Muscle layer of colon (tissue), 2 donors: ENCODE measurements around the gene MRE11.
A peak's percentile ranks its signal among the peaks of the same experiment; 100 is the strongest.

Experiments used
- H3K27ac ChIP-seq: one replicate; pipeline ENCODE4 v1.7.0; 2013; ENCODE audit warnings: low read depth, mild to moderate bottlenecking, low read length, moderate library complexity
- H3K27me3 ChIP-seq, 2 donors: one replicate each; pipeline ENCODE4 v1.7.0; 2013; ENCODE audit warnings: low read length in 2 of 2, mild to moderate bottlenecking in 2 of 2; ENCODE audit not compliant: insufficient read depth in 2 of 2, control insufficient read depth in 1 of 2
- H3K36me3 ChIP-seq: one replicate; pipeline ENCODE4 v1.7.0; 2013; ENCODE audit warnings: mild to moderate bottlenecking, low read length; ENCODE audit not compliant: insufficient read depth
- H3K4me1 ChIP-seq: one replicate; pipeline ENCODE4 v1.7.0; 2013; ENCODE audit warnings: mild to moderate bottlenecking, low read length; ENCODE audit not compliant: insufficient read depth
- H3K4me3 ChIP-seq, 2 donors: one replicate each; pipeline ENCODE4 v1.7.0; 2013; ENCODE audit warnings: low read length in 2 of 2, low read depth in 1 of 2, mild to moderate bottlenecking in 1 of 2, moderate library complexity in 1 of 2
- H3K9ac ChIP-seq: one replicate; pipeline ENCODE4 v1.7.0; 2013; ENCODE audit warnings: low read length
- H3K9me3 ChIP-seq: one replicate; pipeline ENCODE4 v1.7.0; 2013; ENCODE audit warnings: mild to moderate bottlenecking, low read length
- donor health status: abdominal sarcoma.
- donor health status: Adenocarcinoma of cecum.

Gene MRE11

DNA sequence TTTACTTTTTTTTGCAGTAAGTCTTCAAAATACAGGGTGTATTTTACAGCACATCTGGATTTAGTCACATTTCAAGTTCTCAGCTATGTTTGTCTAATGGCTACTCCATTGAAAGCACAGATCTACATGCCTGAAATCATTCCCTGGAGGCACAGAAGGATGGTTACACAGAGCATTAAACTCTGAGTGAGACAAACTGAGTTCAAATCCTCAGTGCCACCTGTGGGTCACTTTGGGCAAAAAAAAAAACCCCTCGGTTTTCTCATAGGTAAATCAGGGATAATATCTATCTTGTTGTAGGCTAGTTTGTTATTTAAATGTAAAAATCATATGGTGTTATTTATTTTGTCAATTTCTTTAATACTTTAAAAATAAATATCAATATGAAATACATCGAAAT is 7.9 kb upstream of the MRE11 start:
- Histone ChIP-seq H3K9me3 (no peaks in the 10 kb centered on the region), H3K4me3 (no peak overlapping the region), H3K27me3 (no peaks in the 10 kb centered on the region), H3K4me1 (no peaks in the 10 kb centered on the region), H3K27ac (no peak overlapping the region), H3K9ac (no peak overlapping the region), H3K36me3 (peaks cover 32% of the 10 kb centered on the region)

DNA sequence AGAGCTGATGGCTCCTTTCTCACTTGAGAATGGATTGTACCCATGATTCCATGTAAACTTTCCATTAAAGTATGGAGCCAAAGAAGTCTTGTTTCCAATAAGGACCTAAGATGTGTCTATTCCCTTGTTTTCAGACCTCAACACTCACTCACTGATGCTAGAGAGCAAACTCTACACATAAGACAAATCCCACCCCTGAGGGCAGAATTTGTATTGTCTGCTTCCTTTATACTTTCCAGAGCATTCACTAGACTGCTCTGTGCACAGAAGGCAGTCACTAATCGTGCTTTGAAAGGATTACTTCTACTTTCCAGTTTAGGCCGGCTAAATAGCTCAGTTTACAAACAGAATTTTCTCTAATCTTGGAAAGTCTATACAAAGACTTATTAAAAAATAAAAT is 6.5 kb upstream of the MRE11 start:
- peaks cover 33% of the 10 kb centered on the region for H3K36me3 ChIP-seq
- no peaks in the 10 kb centered on the region for H3K27me3 ChIP-seq
- no peak overlapping the region for H3K27ac ChIP-seq
- H3K9me3 ChIP-seq, result no peaks in the 10 kb centered on the region
- H3K4me1 ChIP-seq, result peaks cover 2% of the 10 kb centered on the region
- H3K9ac ChIP-seq, result no peak overlapping the region
- H3K4me3 ChIP-seq, result no peak overlapping the region

- Histone ChIP-seq H3K36me3 (peaks cover 31% of the 10 kb centered on the region), H3K4me1 (peaks cover 19% of the 10 kb centered on the region), H3K27ac (peak overlapping the region; percentile 85), H3K9me3 (no peaks in the 10 kb centered on the region), H3K4me3 (peak overlapping the region; percentile 80 to 98), H3K27me3 (no peaks in the 10 kb centered on the region), H3K9ac (peak overlapping the region; percentile 95)
These were observed 559 bp upstream of the MRE11 start for GRCh38 chr11:94494126-94494680.

GRCh38 chr11:94486068-94486467 is 7.6 kb downstream of the MRE11 start:
- no peak overlapping the region for H3K4me3 ChIP-seq

DNA sequence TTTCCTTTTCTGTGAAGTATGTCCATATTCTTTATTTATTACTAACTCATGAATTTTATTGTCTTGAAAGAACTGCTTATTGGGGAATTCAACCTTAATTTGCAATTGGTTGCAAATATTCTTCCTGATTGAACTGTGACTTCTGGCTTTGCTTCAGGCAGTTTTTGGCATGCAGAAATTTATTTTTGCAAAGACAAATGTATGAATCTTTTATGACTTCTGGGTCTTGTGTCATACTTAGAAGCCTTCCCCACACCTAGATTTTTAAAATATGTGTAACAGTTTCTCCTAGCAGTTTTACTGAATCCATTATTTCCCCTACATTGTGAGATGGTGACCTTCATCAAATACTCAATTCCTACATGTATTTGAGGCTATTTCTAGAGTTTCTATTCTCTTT is 12.3 kb downstream of the MRE11 start:
- Histone ChIP-seq H3K4me3 (no peak overlapping the region), H3K4me1 (no peaks in the 10 kb centered on the region), H3K9ac (no peak overlapping the region), H3K27me3 (no peaks in the 10 kb centered on the region), H3K9me3 (no peaks in the 10 kb centered on the region), H3K36me3 (peaks cover 21% of the 10 kb centered on the region), H3K27ac (no peak overlapping the region)

More at GRCh38 chr11:94486068-94486467, 7.6 kb downstream of the MRE11 start:
- Histone ChIP-seq H3K9me3 (no peaks in the 10 kb centered on the region), H3K9ac (no peak overlapping the region), H3K36me3 (peaks cover 31% of the 10 kb centered on the region), H3K27ac (no peak overlapping the region), H3K4me1 (no peaks in the 10 kb centered on the region), H3K27me3 (no peaks in the 10 kb centered on the region)

- Histone ChIP-seq H3K36me3 (peaks cover 23% of the 10 kb centered on the region), H3K27ac (no peak overlapping the region), H3K4me1 (no peaks in the 10 kb centered on the region), H3K27me3 (no peaks in the 10 kb centered on the region), H3K4me3 (no peak overlapping the region), H3K9ac (no peak overlapping the region), H3K9me3 (no peaks in the 10 kb centered on the region)
These were observed 16.0 kb downstream of the MRE11 start for GRCh38 chr11:94477624-94478023.

GRCh38 chr11:94472916-94473799 is 20.5 kb downstream of the MRE11 start:
- Histone ChIP-seq H3K27ac (no peak overlapping the region), H3K4me3 (no peak overlapping the region), H3K9me3 (no peaks in the 10 kb centered on the region), H3K36me3 (peaks cover 22% of the 10 kb centered on the region), H3K27me3 (no peaks in the 10 kb centered on the region), H3K9ac (no peak overlapping the region), H3K4me1 (no peaks in the 10 kb centered on the region)

- no peak overlapping the region for H3K4me3 ChIP-seq
- peaks cover 27% of the 10 kb centered on the region for H3K36me3 ChIP-seq
- H3K9ac ChIP-seq, result no peak overlapping the region
- H3K4me1 ChIP-seq, result no peaks in the 10 kb centered on the region
- H3K27me3 ChIP-seq, result no peaks in the 10 kb centered on the region
- no peak overlapping the region for H3K27ac ChIP-seq
- no peaks in the 10 kb centered on the region for H3K9me3 ChIP-seq
These were observed 24.2 kb downstream of the MRE11 start for GRCh38 chr11:94469416-94469815.

DNA sequence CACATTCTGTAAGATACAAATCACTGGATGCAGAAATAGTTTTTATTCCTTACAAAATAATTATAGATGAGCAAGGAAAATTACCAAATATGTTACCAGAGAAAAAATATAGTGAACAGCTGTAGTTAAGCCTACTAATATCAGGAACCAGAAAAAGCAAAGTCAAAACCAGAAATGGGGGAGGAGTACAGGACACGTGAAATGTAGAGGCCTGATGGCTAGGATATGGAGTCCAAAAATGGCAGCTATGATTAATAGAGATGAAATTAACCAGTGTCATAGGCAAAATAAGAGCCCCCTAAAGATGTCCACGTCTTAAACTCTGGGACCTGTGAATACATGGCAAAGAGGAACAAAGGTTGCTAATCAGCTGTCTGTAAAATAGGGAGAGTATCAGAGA is 34.1 kb downstream of the MRE11 start:
- no peaks in the 10 kb centered on the region for H3K9me3 ChIP-seq
- no peak overlapping the region for H3K9ac ChIP-seq
- peaks cover 7% of the 10 kb centered on the region for H3K36me3 ChIP-seq
- no peak overlapping the region for H3K4me3 ChIP-seq
- no peaks in the 10 kb centered on the region for H3K27me3 ChIP-seq
- no peak overlapping the region for H3K27ac ChIP-seq
- H3K4me1 ChIP-seq, result no peaks in the 10 kb centered on the region

DNA sequence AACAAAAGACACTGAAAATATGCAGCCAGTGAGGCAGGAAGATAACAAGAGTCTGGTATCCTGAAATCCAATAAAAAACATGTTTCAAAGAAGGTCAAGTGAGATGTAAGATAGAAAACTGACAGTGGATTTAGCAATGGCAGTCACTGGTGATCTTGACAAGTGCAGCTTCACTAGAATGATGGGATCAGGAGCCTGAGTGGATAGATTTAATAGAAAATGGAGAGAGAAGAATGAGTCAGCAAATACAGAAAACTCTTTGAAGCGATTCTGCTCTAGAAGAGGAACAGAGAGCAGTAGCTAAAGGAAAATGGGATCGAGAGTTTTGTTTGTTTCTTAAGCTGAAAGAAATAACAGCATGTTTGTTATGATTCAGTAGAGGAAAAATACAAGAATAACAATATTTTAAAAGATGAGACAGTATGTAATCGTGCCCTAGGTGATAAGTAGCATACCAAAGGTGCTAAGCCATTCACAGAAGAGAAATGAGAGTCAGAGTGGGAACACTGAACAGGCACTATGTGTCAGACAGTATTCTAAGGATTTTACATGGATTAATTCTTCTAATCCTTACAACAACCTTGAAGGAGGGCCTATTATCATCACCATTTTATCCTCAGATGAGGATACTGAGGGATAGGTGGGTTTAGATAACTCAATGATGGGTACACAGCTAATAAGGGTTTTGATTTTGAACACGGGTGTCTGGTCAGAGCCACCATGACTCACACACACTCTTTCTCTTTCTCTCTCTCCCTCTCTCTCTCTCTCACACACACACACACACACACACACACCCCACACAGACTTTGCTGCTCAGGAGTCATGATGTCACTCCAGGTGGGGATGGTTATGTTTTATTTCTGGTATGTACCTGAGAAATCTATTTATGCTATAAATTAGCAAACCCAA is 36.3 kb downstream of the MRE11 start:
- H3K4me1 ChIP-seq, result no peaks in the 10 kb centered on the region
- H3K4me3 ChIP-seq, result no peak overlapping the region
- H3K27ac ChIP-seq, result no peak overlapping the region
- no peaks in the 10 kb centered on the region for H3K9me3 ChIP-seq
- no peaks in the 10 kb centered on the region for H3K27me3 ChIP-seq
- peaks cover 7% of the 10 kb centered on the region for H3K36me3 ChIP-seq
- H3K9ac ChIP-seq, result no peak overlapping the region

GRCh38 chr11:94455861-94456260 is 37.8 kb downstream of the MRE11 start:
- Histone ChIP-seq H3K36me3 (peaks cover 7% of the 10 kb centered on the region), H3K4me3 (no peak overlapping the region), H3K4me1 (no peaks in the 10 kb centered on the region), H3K27ac (no peak overlapping the region), H3K9ac (no peak overlapping the region), H3K27me3 (no peaks in the 10 kb centered on the region), H3K9me3 (no peaks in the 10 kb centered on the region)
